Right atrium auricular region (tissue), 2 donors: ENCODE measurements around the gene NOC4L. TPM values are rescaled to one million over a fixed set of nuclear protein-coding genes. Genes with fewer than 3 reads are reported as not detected.

Source experiments
- DNase-seq: peaks from one replicate; pipeline ENCODE4 v3.0.0-alpha.2; 2019; ENCODE audit warnings: low spot score
- H3K27ac ChIP-seq, 2 donors: fragments of 200-600 bp; sonication (generic); 1 replicate in 1 of 2; 2 replicates in 1 of 2; pipeline ENCODE4 v1.5.1; 2016 to 2019
- H3K27me3 ChIP-seq, 2 donors: fragments of 200-600 bp; sonication (generic); one replicate each; pipeline versions ENCODE4 v1.5.1 to v1.6.0; 2017 to 2019
- H3K36me3 ChIP-seq: fragments of 200-600 bp; sonication (generic); one replicate; pipeline ENCODE4 v1.5.1; 2016
- H3K4me1 ChIP-seq, 2 donors: fragments of 200-600 bp; sonication (generic); one replicate each; pipeline versions ENCODE4 v1.5.1 to v1.6.0; 2017 to 2019
- H3K4me3 ChIP-seq, 2 donors: fragments of 200-600 bp; sonication (generic); 1 replicate in 1 of 2; 2 replicates in 1 of 2; pipeline ENCODE4 v1.5.1; 2017 to 2019; ENCODE audit warnings: mild to moderate bottlenecking in 1 of 2, moderate library complexity in 1 of 2
- H3K9me3 ChIP-seq, 2 donors: fragments of 200-600 bp; sonication (generic); one replicate each; pipeline ENCODE4 v1.5.1; 2019
- total RNA-seq, 2 donors: library from RNA; depleted of rRNA; stranded (reverse); fragments of >200 nt; gene quantifications; one replicate each; pipeline ENCODE4 v1.1.0, GENCODE V29; 2016
- TF ChIP-seq, protein P1 (sequence below), 2 donors: fragments of 200-600 bp; sonication (generic); IDR thresholded peaks; one replicate each; pipeline ENCODE4 v1.5.1; 2019; ENCODE audit warnings: antibody characterized with exemption in 2 of 2

Gene NOC4L
- total RNA-seq, 2 donors from 2014 or later, result 6.9 to 9.9 TPM

DNA sequence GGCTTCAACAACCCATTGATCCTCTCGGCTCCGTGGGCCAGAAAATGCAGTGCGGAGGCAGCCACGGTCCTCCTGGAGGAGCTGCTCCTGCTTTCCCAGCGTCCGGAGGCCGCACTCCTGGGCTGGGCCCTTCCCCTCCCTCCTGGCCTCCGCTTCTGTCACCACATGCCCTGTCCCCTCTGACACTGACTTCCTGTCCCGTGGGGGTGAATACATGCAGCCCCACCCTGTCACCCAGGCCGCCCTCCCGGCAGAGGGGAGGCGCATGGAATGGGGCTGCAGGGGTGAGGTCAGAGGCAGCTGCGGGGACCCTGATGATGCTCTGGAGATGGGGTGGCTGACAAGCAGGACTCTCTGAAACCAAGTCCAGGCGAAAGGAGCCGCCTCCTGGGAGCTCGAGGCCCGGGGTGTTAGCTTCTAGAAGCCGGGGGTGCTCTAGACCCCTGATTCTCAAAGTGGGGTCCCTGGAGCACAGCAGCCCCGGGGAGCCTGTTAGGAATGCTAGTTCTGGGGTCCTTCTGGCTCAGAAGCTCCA is 32.2 kb downstream of the NOC4L start:
- Histone ChIP-seq H3K27ac (no peak overlapping the region), H3K36me3 (no peaks in the 10 kb centered on the region), H3K4me3 (no peak overlapping the region), H3K27me3 (no peaks in the 10 kb centered on the region), H3K4me1 (no peaks in the 10 kb centered on the region), H3K9me3 (no peaks in the 10 kb centered on the region)
- TF ChIP-seq, protein P1, sequence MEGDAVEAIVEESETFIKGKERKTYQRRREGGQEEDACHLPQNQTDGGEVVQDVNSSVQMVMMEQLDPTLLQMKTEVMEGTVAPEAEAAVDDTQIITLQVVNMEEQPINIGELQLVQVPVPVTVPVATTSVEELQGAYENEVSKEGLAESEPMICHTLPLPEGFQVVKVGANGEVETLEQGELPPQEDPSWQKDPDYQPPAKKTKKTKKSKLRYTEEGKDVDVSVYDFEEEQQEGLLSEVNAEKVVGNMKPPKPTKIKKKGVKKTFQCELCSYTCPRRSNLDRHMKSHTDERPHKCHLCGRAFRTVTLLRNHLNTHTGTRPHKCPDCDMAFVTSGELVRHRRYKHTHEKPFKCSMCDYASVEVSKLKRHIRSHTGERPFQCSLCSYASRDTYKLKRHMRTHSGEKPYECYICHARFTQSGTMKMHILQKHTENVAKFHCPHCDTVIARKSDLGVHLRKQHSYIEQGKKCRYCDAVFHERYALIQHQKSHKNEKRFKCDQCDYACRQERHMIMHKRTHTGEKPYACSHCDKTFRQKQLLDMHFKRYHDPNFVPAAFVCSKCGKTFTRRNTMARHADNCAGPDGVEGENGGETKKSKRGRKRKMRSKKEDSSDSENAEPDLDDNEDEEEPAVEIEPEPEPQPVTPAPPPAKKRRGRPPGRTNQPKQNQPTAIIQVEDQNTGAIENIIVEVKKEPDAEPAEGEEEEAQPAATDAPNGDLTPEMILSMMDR (IDR thresholded peaks at IDR 0.05), result no peak
- DNase-seq, result no peak

DNA sequence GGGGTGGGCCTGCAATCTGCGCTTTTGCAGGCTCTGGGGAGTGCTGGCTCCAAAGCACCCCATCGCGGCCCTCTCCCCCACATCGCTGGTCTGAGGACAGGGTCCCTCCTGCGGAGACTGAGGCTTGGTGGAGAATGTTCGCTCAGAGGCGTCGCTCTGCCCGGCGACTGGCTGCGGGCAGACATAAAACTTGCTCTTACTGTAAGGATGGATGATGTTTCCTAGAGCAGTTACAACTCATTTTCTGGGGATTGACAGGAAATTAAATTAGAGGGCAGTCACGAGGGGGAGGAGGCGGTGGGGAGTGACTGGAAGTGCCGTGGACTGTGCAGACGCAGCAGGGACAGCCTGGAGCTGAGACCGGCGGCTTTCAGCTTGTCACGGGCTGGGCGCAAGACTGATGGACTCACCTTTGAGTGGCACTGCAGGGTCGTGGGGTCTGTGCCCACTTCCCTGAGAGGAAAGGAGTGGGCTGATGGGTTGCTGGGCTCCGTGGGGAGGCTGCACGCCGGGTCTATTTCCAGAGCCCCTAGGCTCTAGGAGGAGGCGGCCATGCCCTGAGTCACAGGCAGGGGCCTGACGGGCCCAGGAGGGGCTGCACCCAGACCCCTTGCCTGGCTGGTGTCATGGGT is 32.8 kb downstream of the NOC4L start:
- TF ChIP-seq, protein P1 (IDR thresholded peaks at IDR 0.05), result no peak
- Histone ChIP-seq H3K9me3 (no peaks in the 10 kb centered on the region), H3K36me3 (no peaks in the 10 kb centered on the region), H3K27me3 (no peaks in the 10 kb centered on the region), H3K4me3 (no peak overlapping the region), H3K27ac (no peak overlapping the region), H3K4me1 (no peaks in the 10 kb centered on the region)
- no peak for DNase-seq

DNA sequence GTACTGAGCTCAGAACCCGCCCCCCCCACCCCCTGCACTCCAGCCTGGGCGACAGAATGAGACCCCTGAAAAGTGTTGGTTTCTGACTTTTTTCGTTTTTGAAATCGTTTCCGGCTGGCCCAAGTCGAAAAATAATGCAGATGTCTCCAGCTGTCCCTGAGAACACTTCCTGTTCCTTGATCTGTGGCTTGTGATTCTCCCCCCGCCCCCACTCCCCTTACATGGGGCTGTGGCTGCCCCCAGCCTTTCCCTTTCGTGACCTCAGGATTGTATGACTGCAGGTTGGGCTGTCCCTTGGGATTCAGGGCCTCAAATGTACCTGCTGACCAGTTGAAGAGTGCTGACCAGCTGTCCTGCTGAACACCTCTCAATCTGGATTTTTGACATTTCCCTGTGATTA is 34.1 kb downstream of the NOC4L start:
- no peak for DNase-seq
- TF ChIP-seq, protein P1 (IDR thresholded peaks at IDR 0.05), result no peak
- Histone ChIP-seq H3K36me3 (no peaks in the 10 kb centered on the region), H3K27ac (no peak overlapping the region), H3K27me3 (no peaks in the 10 kb centered on the region), H3K9me3 (no peaks in the 10 kb centered on the region), H3K4me3 (no peak overlapping the region), H3K4me1 (no peaks in the 10 kb centered on the region)

DNA sequence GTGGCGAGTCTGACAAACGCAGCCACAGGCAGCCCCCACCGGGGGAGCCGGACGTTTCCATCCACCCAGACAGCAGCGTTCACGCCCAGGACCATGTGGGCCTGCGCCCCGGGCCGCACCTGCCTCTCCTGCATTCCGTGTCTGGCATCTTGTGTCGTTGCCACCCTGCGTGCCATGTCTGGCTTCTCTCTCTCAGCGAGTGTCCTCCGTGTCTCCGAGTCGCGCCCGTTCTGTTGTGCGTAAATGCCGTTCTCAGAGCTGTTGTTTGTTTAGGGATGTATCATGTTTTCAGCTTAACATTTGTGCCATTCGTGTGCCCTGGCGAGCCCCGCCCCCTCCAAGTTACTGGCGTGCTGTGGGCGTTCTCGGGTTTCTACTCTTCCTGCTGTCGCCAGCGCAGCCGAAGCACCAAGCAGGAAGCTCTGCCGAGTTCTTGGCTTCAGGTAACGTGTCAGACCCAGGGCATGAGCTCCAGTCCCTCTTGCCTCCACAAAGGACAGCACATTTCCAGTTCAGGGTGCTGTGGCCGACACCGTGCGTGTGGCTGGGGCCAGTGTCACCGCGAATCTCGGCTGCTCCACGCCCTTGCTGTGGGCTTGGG is 34.6 kb downstream of the NOC4L start:
- no peaks in the 10 kb centered on the region for H3K4me1 ChIP-seq
- no peaks in the 10 kb centered on the region for H3K36me3 ChIP-seq
- TF ChIP-seq, protein P1 (IDR thresholded peaks at IDR 0.05), result no peak
- H3K27me3 ChIP-seq, result no peaks in the 10 kb centered on the region
- H3K4me3 ChIP-seq, result no peak overlapping the region
- DNase-seq, result no peak
- no peak overlapping the region for H3K27ac ChIP-seq
- H3K9me3 ChIP-seq, result no peaks in the 10 kb centered on the region

DNA sequence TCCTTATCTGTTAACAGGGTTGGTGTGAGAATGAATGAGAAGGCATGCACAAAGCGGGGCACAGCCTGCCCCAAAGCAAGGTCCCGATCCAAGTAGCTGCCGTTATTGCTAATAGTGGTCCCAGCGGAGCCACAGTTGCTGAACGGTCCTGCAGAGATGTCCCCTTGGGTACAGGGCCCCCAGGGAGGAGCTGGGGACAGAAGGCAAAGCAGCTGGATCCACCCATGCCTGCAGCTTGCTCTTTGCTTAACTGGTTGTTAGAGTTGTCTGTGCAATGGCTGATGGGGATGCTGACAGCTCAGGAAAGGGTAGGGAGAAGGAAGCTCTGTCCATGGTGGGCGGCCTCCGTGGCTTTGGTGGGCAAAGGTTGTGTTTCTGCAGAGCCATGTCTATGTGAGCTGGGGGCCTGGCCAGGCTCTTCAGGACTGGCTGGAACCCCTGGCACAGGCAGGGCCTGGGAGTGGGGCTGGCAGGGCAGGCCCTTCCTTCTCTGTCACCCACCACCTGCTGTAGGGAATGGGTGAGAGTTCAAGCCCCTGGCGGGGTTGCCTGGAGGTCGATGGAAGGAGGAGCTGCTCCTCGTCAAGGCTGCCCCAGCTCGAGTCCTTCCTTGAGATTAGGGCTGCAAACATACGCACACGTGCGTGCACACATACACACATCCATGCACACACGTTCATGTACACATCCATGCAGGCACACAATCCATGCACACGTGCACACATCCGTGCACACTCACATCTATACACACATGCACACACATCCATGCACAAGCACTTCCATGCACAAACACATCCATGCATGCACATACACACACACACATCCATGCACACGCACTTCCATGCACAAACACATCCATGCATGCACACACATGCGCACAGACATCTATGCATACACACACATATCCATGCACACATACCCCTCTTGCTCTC is 35.4 kb downstream of the NOC4L start:
- DNase-seq, result no peak
- Histone ChIP-seq H3K27me3 (no peaks in the 10 kb centered on the region), H3K4me3 (no peak overlapping the region), H3K4me1 (no peaks in the 10 kb centered on the region), H3K36me3 (no peaks in the 10 kb centered on the region), H3K9me3 (no peaks in the 10 kb centered on the region), H3K27ac (no peak overlapping the region)
- TF ChIP-seq, protein P1 (IDR thresholded peaks at IDR 0.05), result no peak
